KG1 (cell line): Measurements from ENCODE around the gene F10.

Experiments
- DNase-seq: peaks from one replicate; lab custom pipeline; 2025; lab: John Stamatoyannopoulos, UW

The F10 gene

GRCh38 chr13:113169277-113170272, 47.0 kb downstream of the F10 start:
- no peak for DNase-seq

GRCh38 chr13:113170511-113170910, 47.9 kb downstream of the F10 start:
- DNase-seq: no peak

- no peak for DNase-seq
Measured at GRCh38 chr13:113171250-113172125, 48.9 kb downstream of the F10 start.

- DNase-seq: no peak
Measured at GRCh38 chr13:113172419-113172926, 49.9 kb downstream of the F10 start.

- DNase-seq: no peak
Measured at GRCh38 chr13:113176280-113176679, 53.7 kb downstream of the F10 start.

GRCh38 chr13:113176822-113177221, 54.2 kb downstream of the F10 start:
- DNase-seq: no peak

- no peak for DNase-seq
Measured at GRCh38 chr13:113178070-113178895, 55.7 kb downstream of the F10 start.

- DNase-seq: no peak
Measured at GRCh38 chr13:113178896-113179167, 56.2 kb downstream of the F10 start.

GRCh38 chr13:113179374-113180230, 57.0 kb downstream of the F10 start:
- DNase-seq: no peak

GRCh38 chr13:113182046-113182445, 59.4 kb downstream of the F10 start:
- no peak for DNase-seq

- DNase-seq: no peak
Measured at GRCh38 chr13:113183450-113184129, 61.0 kb downstream of the F10 start.

GRCh38 chr13:113184568-113185440, 62.2 kb downstream of the F10 start:
- DNase-seq: no peak

GRCh38 chr13:113186061-113186900, 63.7 kb downstream of the F10 start:
- no peak for DNase-seq

- no peak for DNase-seq
Measured at GRCh38 chr13:113187263-113187669, 64.7 kb downstream of the F10 start.

GRCh38 chr13:113187883-113188665, 65.5 kb downstream of the F10 start:
- no peak for DNase-seq

GRCh38 chr13:113190181-113190580, 67.6 kb downstream of the F10 start:
- DNase-seq: no peak

GRCh38 chr13:113192279-113192678, 69.7 kb downstream of the F10 start:
- no peak for DNase-seq

GRCh38 chr13:113192902-113193301, 70.3 kb downstream of the F10 start:
- DNase-seq: no peak
